Neutrophil (primary cell): ENCODE measurements around the gene CFC1B.
"Not testable (repeated sequence)": the region's sequence is repeated elsewhere in the genome, so short reads cannot be mapped to it uniquely, and the experiment has no call there.

Source experiments
- H3K27ac ChIP-seq: fragments of 200-600 bp; sonication (generic); 2 replicates; pipeline ENCODE4 v1.5.1; 2016; ENCODE audit warnings: mild to moderate bottlenecking, moderate library complexity
- H3K27me3 ChIP-seq: fragments of 200-600 bp; sonication (generic); 2 replicates; pipeline ENCODE4 v1.6.0; 2016; ENCODE audit warnings: mild to moderate bottlenecking
- H3K36me3 ChIP-seq: fragments of 200-600 bp; sonication (generic); 2 replicates; pipeline ENCODE4 v1.5.1; 2017
- H3K4me1 ChIP-seq, 2 experiments: fragments of 200-600 bp in 1 of 2; sonication (generic) in 1 of 2; 1 replicate in 1 of 2; 2 replicates in 1 of 2; pipeline versions ENCODE4 v1.5.1 to v1.6.1; 2013 to 2016; ENCODE audit warnings: low read depth in 1 of 2, low read length in 1 of 2, mild to moderate bottlenecking in 1 of 2, moderate library complexity in 1 of 2; ENCODE audit not compliant: control insufficient read depth in 1 of 2, insufficient read depth in 1 of 2
- H3K4me3 ChIP-seq, 2 experiments: fragments of 200-600 bp in 1 of 2; sonication (generic) in 1 of 2; 1 replicate in 1 of 2; 2 replicates in 1 of 2; pipeline ENCODE4 v1.5.1; 2013 to 2016; ENCODE audit warnings: low read depth in 1 of 2, low read length in 1 of 2, mild to moderate bottlenecking in 1 of 2, moderate library complexity in 1 of 2
- H3K9me3 ChIP-seq: fragments of 200-600 bp; sonication (generic); 2 replicates; pipeline ENCODE4 v1.5.1; 2016

CFC1B gene

GRCh38 chr2:130520992-130521391, at the start of gene CFC1B:
Gene CFC1B (plus strand): TSS chr2:130521222. CDS start chr2:130521485, 263 bp downstream.
- H3K4me3 ChIP-seq, H3K9me3 ChIP-seq, H3K27me3 ChIP-seq, H3K4me1 ChIP-seq, H3K27ac ChIP-seq, H3K36me3 ChIP-seq: not testable (repeated sequence)

- H3K9me3 ChIP-seq, H3K4me1 ChIP-seq, H3K27me3 ChIP-seq, H3K36me3 ChIP-seq, H3K4me3 ChIP-seq, H3K27ac ChIP-seq: not testable (repeated sequence)
These were observed 29.9 kb upstream of the CFC1B start for GRCh38 chr2:130491073-130491472.

GRCh38 chr2:130509228-130509627, 11.8 kb upstream of the CFC1B start, which contains the start of gene POTEI:
Gene POTEI (minus strand): TSS chr2:130509328. CDS start chr2:130509235, 93 bp downstream.
- not testable (repeated sequence) for H3K27ac ChIP-seq, H3K27me3 ChIP-seq, H3K4me3 ChIP-seq, H3K36me3 ChIP-seq, H3K9me3 ChIP-seq, H3K4me1 ChIP-seq

GRCh38 chr2:130510807-130511746, 9.9 kb upstream of the CFC1B start:
- not testable (repeated sequence) for H3K9me3 ChIP-seq, H3K36me3 ChIP-seq, H3K27ac ChIP-seq, H3K27me3 ChIP-seq, H3K4me3 ChIP-seq, H3K4me1 ChIP-seq

- not testable (repeated sequence) for H3K4me3 ChIP-seq, H3K36me3 ChIP-seq, H3K9me3 ChIP-seq, H3K27ac ChIP-seq, H3K4me1 ChIP-seq, H3K27me3 ChIP-seq
These were observed 9.1 kb upstream of the CFC1B start for GRCh38 chr2:130511747-130512451.

GRCh38 chr2:130518516-130519106, 2.4 kb upstream of the CFC1B start:
- not testable (repeated sequence) for H3K27me3 ChIP-seq, H3K4me3 ChIP-seq, H3K36me3 ChIP-seq, H3K4me1 ChIP-seq, H3K27ac ChIP-seq, H3K9me3 ChIP-seq

- H3K4me1 ChIP-seq, H3K36me3 ChIP-seq, H3K27me3 ChIP-seq, H3K9me3 ChIP-seq, H3K27ac ChIP-seq, H3K4me3 ChIP-seq: not testable (repeated sequence)
These were observed 1.4 kb downstream of the CFC1B start for GRCh38 chr2:130522390-130522789.

GRCh38 chr2:130527365-130527967, 6.4 kb downstream of the CFC1B start:
- H3K36me3 ChIP-seq, H3K27me3 ChIP-seq, H3K27ac ChIP-seq, H3K4me3 ChIP-seq, H3K4me1 ChIP-seq, H3K9me3 ChIP-seq: not testable (repeated sequence)

- not testable (repeated sequence) for H3K27ac ChIP-seq, H3K27me3 ChIP-seq, H3K4me3 ChIP-seq, H3K9me3 ChIP-seq, H3K36me3 ChIP-seq, H3K4me1 ChIP-seq
These were observed 8.5 kb downstream of the CFC1B start for GRCh38 chr2:130529545-130529944.

GRCh38 chr2:130530212-130530611, 9.2 kb downstream of the CFC1B start:
- not testable (repeated sequence) for H3K36me3 ChIP-seq, H3K4me3 ChIP-seq, H3K4me1 ChIP-seq, H3K27me3 ChIP-seq, H3K27ac ChIP-seq, H3K9me3 ChIP-seq

- not testable (repeated sequence) for H3K4me3 ChIP-seq, H3K4me1 ChIP-seq, H3K27me3 ChIP-seq, H3K9me3 ChIP-seq, H3K36me3 ChIP-seq, H3K27ac ChIP-seq
These were observed 10.2 kb downstream of the CFC1B start for GRCh38 chr2:130531225-130531624.

GRCh38 chr2:130531672-130532071, 10.7 kb downstream of the CFC1B start:
- not testable (repeated sequence) for H3K9me3 ChIP-seq, H3K4me3 ChIP-seq, H3K27me3 ChIP-seq, H3K4me1 ChIP-seq, H3K27ac ChIP-seq, H3K36me3 ChIP-seq

- not testable (repeated sequence) for H3K27ac ChIP-seq, H3K9me3 ChIP-seq, H3K36me3 ChIP-seq, H3K4me3 ChIP-seq, H3K27me3 ChIP-seq, H3K4me1 ChIP-seq
These were observed 15.6 kb downstream of the CFC1B start for GRCh38 chr2:130536654-130537053.
